GM23248 (cell line): Measurements from ENCODE around the gene PEX14.

ENCODE experiments used
- EZH2 ChIP-seq: fragments of 200-600 bp; sonication (generic); IDR thresholded peaks from 2 replicates; pipeline ENCODE4 v1.6.1; 2018; ENCODE audit warnings: antibody characterized with exemption, mild to moderate bottlenecking; ENCODE audit not compliant: insufficient read depth, poor library complexity, severe bottlenecking
- EZH2phosphoT487 ChIP-seq: fragments of 200-600 bp; sonication (generic); IDR thresholded peaks from 2 replicates; pipeline ENCODE4 v1.6.1; 2018; ENCODE audit warnings: antibody characterized with exemption, moderate library complexity, mild to moderate bottlenecking, low read depth; ENCODE audit not compliant: insufficient read depth

GRCh38 chr1:10504249-10504648, 29.5 kb downstream of the PEX14 start:
- TF ChIP-seq EZH2phosphoT487 (no peak), EZH2 (no peak)
